Measurements from ENCODE around the gene UBE3D.

- TF ChIP-seq CTCF (IDR thresholded peaks at IDR 0.05) (no peak), EZH2 (IDR thresholded peaks at IDR 0.05; ENCODE audit: borderline replicate concordance, insufficient read depth, low read depth, low read length, poor library complexity, severe bottlenecking) (no peak)
These were observed 144.4 kb downstream of the UBE3D start for GRCh38 chr6:82921258-82921657.

Data from B cell (primary cell).